Measurements from ENCODE around the gene EVA1A.

Gene EVA1A

DNA sequence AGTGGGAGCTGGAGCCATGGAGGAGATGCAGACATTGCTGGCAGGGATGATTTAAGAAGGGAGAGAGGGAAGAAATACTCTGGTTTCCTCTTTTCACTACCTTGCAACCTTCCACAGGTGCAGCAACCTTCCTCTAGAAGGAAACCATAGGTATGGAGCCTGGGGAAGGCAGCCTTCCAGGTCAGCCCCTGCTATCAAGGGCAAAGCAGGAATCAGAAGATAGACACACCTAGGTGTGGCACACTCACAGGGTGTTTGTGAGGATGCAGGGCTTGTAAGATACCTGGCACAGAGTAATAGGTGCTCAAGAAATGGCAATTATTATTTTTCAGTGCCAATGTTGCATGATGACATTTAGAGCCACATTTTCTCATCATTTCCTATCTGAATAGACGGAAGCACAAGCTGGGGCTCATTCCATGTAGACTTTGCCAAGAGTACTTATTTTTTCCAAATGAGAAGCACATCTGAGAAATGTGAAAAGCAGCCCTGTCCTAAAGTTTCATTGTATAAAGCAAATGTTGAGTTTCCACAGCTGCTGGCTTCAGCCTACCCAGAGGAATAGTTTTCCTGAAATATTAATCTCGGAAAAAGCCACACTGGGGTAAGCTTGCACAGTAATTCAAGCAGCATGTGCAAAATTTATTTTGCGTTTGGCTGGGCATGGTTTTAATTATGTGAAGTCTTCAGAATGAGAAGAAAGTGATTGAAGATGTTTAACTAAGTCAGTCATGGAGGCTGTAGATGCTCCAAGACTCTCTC, 20.6 kb downstream of the EVA1A start:
- DNase-seq = no peak

DNA sequence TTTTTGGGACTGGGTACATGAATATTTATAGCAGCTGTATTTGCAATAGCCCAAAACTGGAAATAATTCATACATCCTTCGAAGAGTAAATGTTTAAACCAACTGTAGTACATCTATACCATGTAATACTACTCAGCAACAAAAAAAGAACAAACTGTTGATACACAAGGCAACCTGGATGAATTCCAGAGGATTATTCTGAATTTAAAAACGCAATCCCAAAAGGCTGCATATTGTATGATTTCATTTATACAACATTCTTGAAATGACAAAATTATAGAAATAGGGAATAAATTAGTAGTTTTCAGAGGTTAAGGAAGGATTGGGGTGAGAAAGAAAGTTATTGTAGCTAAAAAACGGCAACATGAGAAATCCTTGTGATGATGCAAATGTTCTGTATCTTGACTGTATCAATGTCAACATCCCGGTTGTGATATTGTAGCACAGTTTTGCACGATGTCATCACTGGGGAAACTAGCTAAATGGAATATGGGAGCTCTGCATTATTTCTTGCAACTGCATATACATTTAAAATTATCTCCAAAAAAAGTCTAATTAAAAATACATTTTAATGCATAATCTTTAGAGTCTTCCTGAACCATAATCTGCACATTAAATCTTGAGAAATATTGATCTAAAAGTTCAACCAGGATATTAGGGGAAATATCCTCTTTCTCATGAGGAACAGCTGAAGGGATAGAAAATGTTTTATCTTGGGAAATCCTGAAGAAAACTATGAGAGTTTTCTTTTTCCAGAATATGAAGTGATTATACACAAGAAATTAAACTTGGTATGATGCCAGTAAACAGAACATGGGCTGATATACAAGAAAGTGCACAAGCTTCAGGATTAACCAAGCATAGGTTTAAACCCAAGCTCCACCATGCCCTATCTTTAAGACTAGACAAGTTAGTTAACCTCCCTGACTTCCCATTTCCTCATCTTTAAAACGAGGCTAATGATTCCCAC, 21.9 kb downstream of the EVA1A start:
- no peak for DNase-seq

DNA sequence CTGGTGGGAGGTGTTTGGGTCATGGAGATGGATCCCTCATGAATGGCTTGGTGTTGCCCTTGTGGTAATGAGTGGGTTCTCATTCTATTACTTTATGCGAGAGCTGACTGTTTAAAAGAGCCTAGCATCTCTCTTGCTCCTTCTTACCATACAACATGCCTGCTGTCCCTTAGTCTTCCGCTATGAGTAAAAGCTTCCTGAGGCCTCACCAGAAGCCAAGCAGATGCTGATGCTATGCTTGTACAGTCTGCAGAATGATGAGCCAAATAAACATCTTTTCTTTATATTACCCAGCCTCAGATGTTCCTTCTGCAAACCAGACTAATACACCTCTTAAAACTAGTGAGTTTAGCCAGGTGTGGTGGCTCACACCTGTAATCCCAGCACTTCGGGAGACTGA, 23.1 kb downstream of the EVA1A start:
- DNase-seq = no peak

DNA sequence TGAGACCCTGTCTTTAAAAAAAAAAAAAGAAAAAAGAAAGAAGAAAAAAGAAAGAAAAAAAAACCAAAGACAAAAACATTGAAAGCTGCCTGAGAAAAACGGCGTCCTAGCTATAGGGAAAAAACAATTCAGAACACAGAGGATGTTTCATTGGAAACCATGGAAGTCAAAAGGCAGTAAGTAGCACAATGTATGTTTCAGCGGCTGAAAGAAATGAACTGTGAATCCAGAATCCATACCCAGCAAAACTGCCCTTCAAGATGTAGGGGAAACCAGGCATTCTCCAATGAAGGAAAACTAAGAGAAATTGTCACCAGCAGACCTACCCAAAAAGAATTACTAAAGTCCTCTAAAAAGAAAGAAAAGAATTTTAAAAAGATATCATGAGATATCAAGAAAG, 27.6 kb downstream of the EVA1A start:
- DNase-seq = no peak

DNA sequence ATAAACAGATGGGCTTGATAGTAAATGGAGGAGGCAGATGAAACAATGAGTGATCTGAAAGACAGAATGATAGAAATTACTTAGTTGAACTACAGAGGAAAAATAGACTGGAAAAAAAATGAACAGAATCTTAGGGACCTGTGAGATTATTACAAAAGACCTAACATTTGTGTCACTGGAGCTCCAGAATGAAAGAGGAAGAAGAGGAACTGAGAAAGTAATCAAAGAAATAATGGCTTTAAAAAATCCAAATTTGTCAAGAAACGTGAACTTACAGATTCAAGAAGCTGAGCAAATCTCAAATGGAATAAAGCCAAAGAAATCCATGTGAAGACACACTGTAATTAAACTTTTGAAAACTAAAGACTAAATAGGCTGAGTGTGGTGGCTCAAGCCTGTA, 28.3 kb downstream of the EVA1A start:
- DNase-seq = no peak

DNA sequence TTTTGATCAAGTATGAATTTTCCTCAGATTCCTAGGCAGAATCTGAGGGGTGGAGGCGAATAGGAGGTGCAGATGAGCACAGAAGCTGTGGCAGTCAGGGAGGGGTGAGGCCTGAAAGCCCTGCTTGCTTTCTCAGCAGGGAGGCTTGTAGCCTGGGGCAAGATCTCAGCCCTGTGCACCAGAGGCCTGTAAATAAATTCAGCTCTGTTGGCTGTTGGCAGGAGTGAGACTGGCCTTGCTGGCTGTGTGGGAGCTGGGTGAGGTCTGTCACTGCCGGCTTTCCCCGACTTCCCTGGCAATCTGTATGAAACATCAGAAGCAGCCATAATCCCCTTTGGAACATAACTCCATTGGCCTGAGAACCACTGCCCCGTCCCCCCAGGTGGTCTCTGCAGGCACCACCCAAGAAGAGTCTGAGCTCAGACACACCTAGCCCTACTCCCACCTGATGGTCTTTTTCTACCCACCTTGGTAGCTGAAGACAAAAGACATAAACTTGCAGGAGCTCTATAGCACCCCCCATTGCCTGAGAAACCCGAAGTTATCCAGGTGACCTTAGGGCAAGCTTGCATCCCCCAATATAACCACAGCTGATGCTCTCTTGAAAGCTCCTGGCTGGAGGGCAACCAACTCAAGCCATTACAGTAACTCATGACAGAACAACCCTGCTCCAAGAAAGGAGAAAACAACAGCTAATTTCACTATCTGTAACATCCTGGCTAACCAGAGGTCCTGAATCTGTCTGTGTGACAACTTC, 32.3 kb downstream of the EVA1A start:
- DNase-seq = no peak

DNA sequence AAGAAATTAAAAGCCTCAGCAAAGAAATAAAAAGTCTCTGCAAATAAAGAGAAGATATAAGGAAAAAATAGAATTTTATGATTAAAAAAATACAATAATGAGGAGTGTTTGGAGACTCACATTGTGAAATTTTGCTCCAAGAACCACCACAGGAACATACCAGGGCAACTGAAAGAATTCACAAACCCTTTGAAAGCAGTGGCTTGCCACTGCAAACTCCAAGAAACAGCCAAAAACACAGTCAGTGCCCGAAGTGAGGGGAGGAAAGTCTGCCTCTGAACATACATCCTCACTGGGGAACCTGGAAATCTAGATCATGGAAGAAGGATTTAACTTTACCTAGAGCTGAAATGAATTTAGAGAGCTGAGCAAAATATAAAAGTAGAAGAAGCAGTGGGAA, 33.1 kb downstream of the EVA1A start:
- DNase-seq = no peak

DNA sequence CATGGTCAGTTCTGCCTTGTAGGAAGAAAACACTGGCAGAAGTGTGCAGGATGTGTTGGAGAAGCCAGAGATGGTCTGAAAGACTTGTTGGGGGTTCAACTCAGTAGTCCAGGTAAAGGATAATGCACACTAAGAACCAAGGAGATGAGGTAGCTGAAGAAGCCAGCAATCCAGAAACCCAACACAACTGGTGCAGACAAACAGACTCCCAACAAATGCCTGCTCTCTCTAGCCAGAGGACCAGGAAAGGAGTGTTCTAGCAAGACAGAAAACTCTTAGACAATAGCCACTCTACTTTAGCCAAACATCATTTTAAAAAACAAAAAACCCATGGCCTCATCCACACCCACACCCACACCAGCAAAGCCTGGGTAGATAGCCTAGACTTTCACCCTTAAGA, 33.9 kb downstream of the EVA1A start:
- DNase-seq = no peak

DNA sequence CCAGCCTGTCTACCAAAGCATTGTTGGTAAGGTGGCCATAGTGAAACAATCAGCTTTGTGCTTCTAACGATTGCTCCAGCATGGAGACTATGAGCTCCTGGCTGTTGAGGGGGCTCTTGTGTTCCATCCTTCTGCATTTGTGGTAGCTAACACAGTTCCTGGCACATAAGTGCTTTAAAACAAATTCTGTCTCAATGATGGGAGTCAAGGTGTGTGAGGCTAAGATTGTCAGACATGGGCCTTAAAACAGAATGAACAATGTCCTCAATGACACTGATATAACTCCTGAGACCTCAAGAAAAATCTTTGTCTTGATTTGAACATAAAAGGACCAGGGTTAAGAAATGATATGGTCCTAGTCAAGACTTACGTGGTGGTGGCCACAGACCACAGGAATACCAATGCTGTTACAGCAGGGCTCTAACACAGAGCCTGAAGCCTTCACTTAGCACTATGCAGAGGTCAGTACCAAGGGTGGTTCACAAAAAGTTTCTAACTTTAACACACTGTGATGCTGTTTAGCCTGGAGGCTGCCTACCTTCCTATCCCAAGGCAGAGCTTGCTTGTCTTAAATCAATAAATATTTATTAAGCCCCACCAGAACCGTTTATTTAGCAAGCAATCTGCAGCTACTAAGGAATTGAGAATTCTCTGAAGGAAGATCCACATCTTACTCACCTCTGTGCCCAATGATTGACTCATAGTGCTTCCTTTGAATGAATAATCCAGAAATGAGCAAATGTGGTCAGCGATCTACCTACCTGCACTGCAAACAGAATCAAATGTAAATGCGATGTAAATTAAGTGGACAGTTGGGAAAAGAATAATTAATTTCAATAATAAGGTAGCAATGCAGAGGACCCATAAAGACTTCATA, 35.1 kb downstream of the EVA1A start:
- no peak for DNase-seq

DNA sequence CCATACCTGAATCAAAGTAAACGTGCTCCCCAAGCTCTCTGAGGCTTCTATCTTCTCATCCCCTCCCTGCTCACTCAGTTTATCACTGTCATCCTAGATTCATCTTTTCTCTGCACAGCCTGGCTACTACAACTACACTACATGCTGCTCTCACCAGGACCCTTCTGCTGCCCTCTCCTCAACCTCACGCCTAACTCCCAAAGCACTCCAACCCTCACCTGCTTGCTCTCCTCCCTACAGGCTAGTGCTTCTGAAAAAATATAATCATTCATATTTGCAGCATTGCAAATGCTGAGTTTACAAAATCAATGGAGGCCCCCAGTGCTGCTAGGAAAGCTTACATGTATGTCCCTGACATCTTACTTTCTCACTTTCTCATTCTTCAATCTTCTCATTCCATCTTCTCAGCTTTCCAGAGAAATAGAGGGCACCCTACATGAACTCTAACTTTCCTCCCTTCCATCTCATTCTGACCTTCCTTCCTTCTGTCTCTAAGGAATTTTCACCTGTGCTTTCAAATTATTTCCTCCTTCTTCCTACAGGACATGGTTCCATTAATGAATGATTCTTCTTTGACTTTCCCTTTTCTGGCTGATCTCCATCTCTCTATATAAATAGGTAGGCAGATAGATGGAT, 36.3 kb downstream of the EVA1A start:
- DNase-seq = no peak

DNA sequence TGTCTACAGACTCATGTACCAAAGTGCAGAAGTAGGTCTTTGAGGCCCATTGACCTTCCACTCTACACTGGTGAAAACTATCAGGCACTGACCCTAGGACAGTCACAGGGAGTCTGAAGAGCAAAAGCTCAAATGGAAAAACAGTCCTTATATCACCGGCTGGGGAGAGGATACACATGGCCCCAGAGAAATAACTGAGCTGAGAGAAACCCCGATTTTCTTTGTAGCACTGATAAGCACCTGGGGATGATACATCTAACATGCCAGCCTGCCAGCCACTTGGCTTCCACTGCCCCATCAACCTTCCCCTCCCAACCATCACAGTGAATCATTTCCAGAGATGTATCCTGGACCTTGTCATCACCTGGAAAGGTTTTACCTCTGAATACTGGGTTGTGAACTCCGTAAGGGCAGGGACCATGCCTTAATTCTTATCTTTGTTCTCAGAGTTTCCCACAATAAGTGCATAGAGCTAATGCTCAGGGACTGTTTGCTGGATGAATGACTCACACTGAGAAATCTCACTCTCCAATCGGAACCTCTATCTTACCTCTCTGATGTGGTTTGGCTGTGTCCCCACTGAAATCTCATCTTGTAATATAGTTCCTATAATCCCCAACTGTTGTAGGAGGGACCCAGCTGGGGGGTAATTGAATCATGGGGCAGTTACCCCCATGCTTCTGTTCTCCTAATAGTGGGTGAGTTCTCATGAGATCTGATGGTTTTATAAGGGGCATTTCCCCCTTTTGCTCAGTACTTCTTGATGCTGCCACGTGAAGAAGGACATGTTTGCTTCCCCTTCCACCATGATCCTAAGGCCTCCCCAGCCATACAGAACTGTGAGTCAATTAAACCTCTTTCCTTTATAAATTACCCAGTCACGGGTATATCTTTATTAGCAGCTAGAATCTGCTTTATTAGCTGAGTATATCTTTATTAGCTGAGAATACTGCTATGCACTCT, 37.1 kb downstream of the EVA1A start:
- DNase-seq = no peak

DNA sequence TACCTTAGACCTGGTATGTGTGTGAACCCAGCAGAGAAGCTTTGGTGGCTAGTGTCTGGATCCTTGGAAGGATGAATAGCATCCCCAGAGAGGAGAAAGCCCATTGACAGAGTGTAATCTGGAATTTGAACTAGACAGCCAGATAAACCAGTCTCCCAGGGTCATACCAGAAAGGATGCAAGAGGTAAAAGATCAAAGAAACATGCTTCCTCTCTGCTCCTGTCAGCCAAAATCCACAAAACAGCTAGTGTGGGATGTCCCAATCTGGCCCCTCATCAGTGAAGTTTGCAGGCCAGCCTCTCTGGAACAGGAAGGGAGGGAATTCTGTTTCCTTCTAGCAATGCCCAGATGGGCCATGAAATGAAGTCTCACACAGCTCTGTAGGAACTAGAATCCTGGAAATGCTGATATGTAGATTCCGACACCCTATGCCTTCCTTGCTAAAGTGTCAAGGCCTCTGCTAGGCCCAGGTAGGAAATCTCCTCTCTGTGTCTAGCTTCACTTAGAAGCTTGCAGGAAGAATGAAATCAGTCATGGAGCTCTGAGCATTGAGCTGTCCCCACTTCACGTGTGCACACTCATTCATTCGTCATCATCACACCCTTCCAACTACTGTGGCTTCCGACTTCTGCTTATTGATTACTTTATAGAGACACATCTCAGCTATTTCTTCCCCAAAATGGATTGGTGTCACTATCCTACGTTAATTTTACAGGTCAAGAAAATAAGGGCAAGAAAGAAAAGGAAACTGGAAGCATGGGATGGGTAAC, 38.0 kb downstream of the EVA1A start:
- no peak for DNase-seq

DNA sequence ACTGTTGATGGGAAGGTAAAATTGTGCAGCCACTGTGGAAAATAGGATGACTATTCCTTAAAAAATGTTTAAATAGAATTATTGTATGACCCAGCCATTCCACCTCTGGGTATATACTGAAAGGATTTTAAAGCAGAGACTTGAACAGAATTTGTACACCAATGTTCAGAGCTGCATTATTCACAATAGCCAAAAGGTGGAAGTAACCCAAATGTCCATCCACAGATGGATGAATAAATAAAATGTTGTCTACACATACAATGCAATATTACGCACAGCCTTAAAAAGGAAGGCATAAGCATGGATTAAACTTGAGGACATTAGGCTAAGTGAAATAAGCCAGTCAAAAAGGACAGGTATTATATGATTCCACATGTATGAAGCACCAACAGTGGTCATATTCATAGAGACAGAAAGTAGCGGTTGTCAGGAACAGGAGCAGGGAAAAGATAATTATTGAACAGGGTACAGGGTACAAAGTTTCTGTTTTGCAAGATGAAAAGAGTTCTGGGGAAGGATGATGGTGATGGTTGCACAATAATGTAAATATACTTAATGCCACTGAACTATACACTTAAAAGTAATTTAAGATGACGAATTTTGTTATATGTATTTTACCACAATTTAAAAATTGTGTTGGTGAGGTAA, 39.4 kb downstream of the EVA1A start:
- DNase-seq = no peak

DNA sequence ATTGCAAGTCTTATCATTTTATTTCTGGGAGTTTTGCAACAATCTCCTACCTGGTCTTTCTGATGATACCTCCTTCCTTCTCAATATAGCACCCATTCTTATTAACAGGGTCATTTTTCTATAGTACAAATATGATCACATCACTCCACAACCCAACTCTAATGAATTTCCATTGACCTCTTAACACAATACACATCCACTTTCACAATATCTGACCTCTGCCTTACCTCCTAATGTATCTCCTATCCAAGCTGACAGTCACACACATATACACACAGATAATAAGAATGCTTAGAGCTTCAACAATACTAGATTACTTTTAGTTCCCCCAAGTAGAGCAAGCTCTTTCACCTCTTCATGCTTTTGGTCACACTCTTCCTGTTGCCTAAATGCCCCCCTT, 40.9 kb downstream of the EVA1A start:
- DNase-seq = no peak

DNA sequence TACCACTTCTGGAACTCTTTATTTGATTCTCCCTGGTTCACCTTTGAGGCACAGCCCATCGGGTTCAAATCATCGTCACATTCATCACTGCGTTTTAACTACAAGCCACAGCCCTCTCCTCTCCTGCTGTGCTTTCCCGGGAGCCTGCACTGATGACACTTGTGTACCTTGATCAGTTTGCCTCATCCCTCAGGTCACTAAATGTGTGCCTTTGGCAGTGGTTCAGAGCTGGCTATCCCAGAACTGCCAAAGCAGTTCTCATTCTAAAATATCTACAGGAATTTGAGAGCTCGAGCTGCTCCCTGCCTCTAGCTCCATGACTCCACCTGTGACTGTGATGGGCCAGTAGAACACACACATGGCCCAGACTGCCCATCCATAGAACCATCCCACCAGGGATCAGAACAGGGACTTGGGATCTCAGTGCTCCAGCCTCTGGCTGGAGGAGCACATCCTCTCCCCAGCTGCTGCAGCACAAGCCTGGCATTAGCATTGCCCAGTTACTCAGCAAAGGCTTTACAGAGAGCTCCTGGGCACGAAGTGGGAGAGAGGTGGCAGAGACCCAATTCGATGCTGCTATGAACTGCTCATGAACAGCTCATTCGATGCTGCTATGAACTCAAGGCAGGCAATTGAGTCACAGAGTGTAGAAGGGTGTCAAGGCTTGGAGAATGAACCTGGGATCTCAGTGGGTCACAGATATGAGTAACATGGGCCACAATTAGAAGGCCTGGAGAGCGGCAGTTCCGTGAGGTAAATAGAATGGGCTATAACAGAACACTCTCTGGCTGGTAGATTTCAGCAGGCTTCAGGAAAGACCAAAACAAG, 41.9 kb downstream of the EVA1A start:
- DNase-seq = no peak

DNA sequence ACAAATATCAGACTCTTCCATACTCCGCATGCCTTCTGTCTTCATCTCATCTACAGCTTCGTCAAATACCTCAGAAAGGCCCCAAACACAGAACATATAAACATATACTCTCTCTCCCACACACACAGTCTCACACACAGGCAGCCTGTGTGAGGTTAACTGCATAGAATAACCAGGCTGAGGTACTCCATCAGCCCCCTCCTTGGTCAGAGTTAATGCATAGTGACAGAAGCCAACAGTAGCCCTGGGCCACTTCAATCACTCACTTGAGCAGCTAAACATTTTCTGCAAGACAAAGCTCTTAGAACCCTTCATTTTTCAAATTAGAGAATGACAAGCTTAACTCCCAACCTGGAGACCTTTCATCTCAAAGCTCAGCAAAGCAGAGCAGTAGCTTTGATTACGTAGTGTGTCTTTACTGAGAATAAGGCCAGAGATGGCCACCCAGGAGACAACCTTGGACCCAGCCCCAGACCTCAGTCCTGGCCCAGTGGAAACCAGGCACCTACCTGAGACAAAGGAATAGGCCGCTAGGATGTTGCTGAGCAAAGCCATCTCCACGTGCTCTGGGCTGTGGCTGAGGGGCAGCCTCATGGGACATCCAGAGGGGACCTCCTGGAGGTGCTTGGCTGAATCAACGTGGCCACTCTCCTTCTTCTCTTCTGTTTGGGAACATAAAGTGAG, 43.0 kb downstream of the EVA1A start:
- DNase-seq = no peak

All from NK-92 treated with Interleukin-12 subunit alpha and Interleukin-12 subunit beta, amount 100 ng/mL, for 24 hours (cell line).